Measurements from ENCODE around the gene SERPINA1. TPM values are rescaled to one million over a fixed set of nuclear protein-coding genes. Genes with fewer than 3 reads are reported as not detected.
"Not testable (repeated sequence)": the region's sequence is repeated elsewhere in the genome, so short reads cannot be mapped to it uniquely, and the experiment has no call there.

SERPINA1 gene
- 10 to 100 TPM in 1 of 10 donors, 1 to 10 TPM in 4, under 1 TPM in 5; 0.40 to 13.3 (median 0.92) TPM for polyA plus RNA-seq (ENCODE audit: insufficient read length in 10 of 10)
- long read RNA-seq, donor 1, result 0 reads
- long read RNA-seq, donor 2, partial matches to known transcripts, result 0 of 1 reads
- long read RNA-seq, donor 2, other reads (novel, unspliced or antisense), result 0 of 1 reads
- long read RNA-seq, donor 3, result 0 reads
- long read RNA-seq, donor 4, result 0 reads
- long read RNA-seq, donor 5, result 0 reads
- long read RNA-seq, donor 6, result 0 reads
- long read RNA-seq, donor 7, partial matches to known transcripts, result 0 of 1 reads
- long read RNA-seq, donor 7, other reads (novel, unspliced or antisense), result 0 of 1 reads
- long read RNA-seq, donor 8, result 0 reads
- long read RNA-seq, donor 9, partial matches to known transcripts, result 0 of 2 reads
- long read RNA-seq, donor 9, other reads (novel, unspliced or antisense), result 0 of 2 reads

- no peak for DNase-seq
Observed at GRCh38 chr14:94388384-94389103, at the start of gene SERPINA1. TSS of gene SERPINA1 (minus strand) at chr14:94388602. CDS start at chr14:94383237, 5,365 bp downstream.

GRCh38 chr14:94428610-94429009 lies 40.2 kb upstream of the SERPINA1 start:
- no peak for DNase-seq

- DNase-seq, result no peak
Observed at GRCh38 chr14:94427016-94427613, 38.7 kb upstream of the SERPINA1 start.

- no peak for DNase-seq
Observed at GRCh38 chr14:94426526-94426925, 38.1 kb upstream of the SERPINA1 start.

GRCh38 chr14:94424371-94424770 lies 36.0 kb upstream of the SERPINA1 start:
- DNase-seq, result no peak

- peak; percentile 17 to 39 (median 27) for DNase-seq
Observed at GRCh38 chr14:94423453-94424056, 35.2 kb upstream of the SERPINA1 start.

GRCh38 chr14:94421316-94421715 lies 32.9 kb upstream of the SERPINA1 start:
- DNase-seq, result no peak

- not testable (repeated sequence) for DNase-seq
Observed at GRCh38 chr14:94417497-94418205, 29.2 kb upstream of the SERPINA1 start.

GRCh38 chr14:94412671-94413638 lies 24.6 kb upstream of the SERPINA1 start:
- no peak for DNase-seq

- no peak for DNase-seq
Observed at GRCh38 chr14:94411638-94412037, 23.2 kb upstream of the SERPINA1 start.

- not testable (repeated sequence) for DNase-seq
Observed at GRCh38 chr14:94409430-94409829, 21.0 kb upstream of the SERPINA1 start.

GRCh38 chr14:94408546-94409095 lies 20.2 kb upstream of the SERPINA1 start:
- no peak for DNase-seq

GRCh38 chr14:94407906-94408305 lies 19.5 kb upstream of the SERPINA1 start:
- DNase-seq, result no peak

GRCh38 chr14:94406910-94407309 lies 18.5 kb upstream of the SERPINA1 start:
- DNase-seq, result no peak

GRCh38 chr14:94405486-94405885 lies 17.1 kb upstream of the SERPINA1 start:
- DNase-seq, result no peak

GRCh38 chr14:94404561-94404960 lies 16.2 kb upstream of the SERPINA1 start:
- DNase-seq, result no peak

- no peak for DNase-seq
Observed at GRCh38 chr14:94403312-94403932, 15.0 kb upstream of the SERPINA1 start.

GRCh38 chr14:94401083-94401482 lies 12.7 kb upstream of the SERPINA1 start:
- DNase-seq, result no peak

GRCh38 chr14:94400422-94400841 lies 12.0 kb upstream of the SERPINA1 start:
- DNase-seq, result no peak
